ENCODE data around the gene SLC10A7. TPM values are rescaled to one million over a fixed set of nuclear protein-coding genes. Genes with fewer than 3 reads are reported as not detected.

SLC10A7 gene
- total RNA-seq, 3 donors from 2014 or later, result 11.6 to 14.4 (median 13.0) TPM

GRCh38 chr4:146311238-146311970, 210.3 kb downstream of the SLC10A7 start:
- peaks cover 6% of the 10 kb centered on the region for H3K36me3 Mint-ChIP-seq (ENCODE audit: insufficient read depth)
- H3K27me3 Mint-ChIP-seq (ENCODE audit: low read depth), result no peaks in the 10 kb centered on the region
- H3K9me3 Mint-ChIP-seq, result no peaks in the 10 kb centered on the region
- no peak for DNase-seq
- no peak overlapping the region for H3K4me3 Mint-ChIP-seq
- no peaks in the 10 kb centered on the region for H3K4me1 Mint-ChIP-seq (ENCODE audit: low read depth)
- no peak for ATAC-seq

- no peaks in the 10 kb centered on the region for H3K4me1 Mint-ChIP-seq (ENCODE audit: low read depth)
- H3K27me3 Mint-ChIP-seq (ENCODE audit: low read depth), result no peaks in the 10 kb centered on the region
- no peak for DNase-seq
- no peak for ATAC-seq
- H3K4me3 Mint-ChIP-seq, result no peak overlapping the region
- H3K36me3 Mint-ChIP-seq (ENCODE audit: insufficient read depth), result peaks cover 7% of the 10 kb centered on the region
- H3K9me3 Mint-ChIP-seq, result no peaks in the 10 kb centered on the region
These were observed 211.3 kb downstream of the SLC10A7 start for GRCh38 chr4:146310319-146311021.

- no peaks in the 10 kb centered on the region for H3K27me3 Mint-ChIP-seq (ENCODE audit: low read depth)
- no peaks in the 10 kb centered on the region for H3K4me1 Mint-ChIP-seq (ENCODE audit: low read depth)
- H3K4me3 Mint-ChIP-seq, result no peak overlapping the region
- DNase-seq, result no peak
- no peaks in the 10 kb centered on the region for H3K9me3 Mint-ChIP-seq
- peaks cover 12% of the 10 kb centered on the region for H3K36me3 Mint-ChIP-seq (ENCODE audit: insufficient read depth)
- ATAC-seq, result no peak
These were observed 212.8 kb downstream of the SLC10A7 start for GRCh38 chr4:146308951-146309350.

GRCh38 chr4:146302822-146303221, 218.9 kb downstream of the SLC10A7 start:
- Mint-ChIP-seq H3K4me3 (no peak overlapping the region), H3K9me3 (no peaks in the 10 kb centered on the region), H3K27me3 (ENCODE audit: low read depth) (no peaks in the 10 kb centered on the region), H3K4me1 (ENCODE audit: low read depth) (no peaks in the 10 kb centered on the region), H3K36me3 (ENCODE audit: insufficient read depth) (peaks cover 28% of the 10 kb centered on the region)
- ATAC-seq, result no peak
- DNase-seq, result no peak

GRCh38 chr4:146299607-146300006, 222.1 kb downstream of the SLC10A7 start:
- H3K4me3 Mint-ChIP-seq, result no peak overlapping the region
- H3K4me1 Mint-ChIP-seq (ENCODE audit: low read depth), result no peaks in the 10 kb centered on the region
- DNase-seq (no peak), ATAC-seq (no peak)
- H3K9me3 Mint-ChIP-seq, result no peaks in the 10 kb centered on the region
- no peaks in the 10 kb centered on the region for H3K27me3 Mint-ChIP-seq (ENCODE audit: low read depth)
- H3K36me3 Mint-ChIP-seq (ENCODE audit: insufficient read depth), result peaks cover 25% of the 10 kb centered on the region

- DNase-seq (no peak), ATAC-seq (no peak)
- Mint-ChIP-seq H3K4me3 (no peak overlapping the region), H3K4me1 (ENCODE audit: low read depth) (no peaks in the 10 kb centered on the region), H3K9me3 (no peaks in the 10 kb centered on the region), H3K36me3 (ENCODE audit: insufficient read depth) (peaks cover 36% of the 10 kb centered on the region), H3K27me3 (ENCODE audit: low read depth) (no peaks in the 10 kb centered on the region)
These were observed 227.0 kb downstream of the SLC10A7 start for GRCh38 chr4:146294776-146295175.

GRCh38 chr4:146292508-146292907, 229.2 kb downstream of the SLC10A7 start:
- no peak for ATAC-seq
- Mint-ChIP-seq H3K27me3 (ENCODE audit: low read depth) (no peaks in the 10 kb centered on the region), H3K9me3 (no peaks in the 10 kb centered on the region), H3K36me3 (ENCODE audit: insufficient read depth) (peaks cover 33% of the 10 kb centered on the region), H3K4me1 (ENCODE audit: low read depth) (no peaks in the 10 kb centered on the region), H3K4me3 (no peak overlapping the region)
- no peak for DNase-seq

- no peak for ATAC-seq
These were observed 230.4 kb downstream of the SLC10A7 start for GRCh38 chr4:146291313-146291712.

GRCh38 chr4:146288193-146288592, 233.5 kb downstream of the SLC10A7 start:
- Mint-ChIP-seq H3K9me3 (no peaks in the 10 kb centered on the region), H3K4me1 (ENCODE audit: low read depth) (no peaks in the 10 kb centered on the region), H3K4me3 (no peak overlapping the region), H3K27me3 (ENCODE audit: low read depth) (no peaks in the 10 kb centered on the region), H3K36me3 (ENCODE audit: insufficient read depth) (peaks cover 23% of the 10 kb centered on the region)
- DNase-seq (no peak), ATAC-seq (no peak)

More at GRCh38 chr4:146291313-146291712, 230.4 kb downstream of the SLC10A7 start:
- no peaks in the 10 kb centered on the region for H3K4me1 Mint-ChIP-seq (ENCODE audit: low read depth)
- H3K9me3 Mint-ChIP-seq, result no peaks in the 10 kb centered on the region
- H3K36me3 Mint-ChIP-seq (ENCODE audit: insufficient read depth), result peaks cover 33% of the 10 kb centered on the region
- no peak for DNase-seq
- H3K4me3 Mint-ChIP-seq, result no peak overlapping the region
- no peaks in the 10 kb centered on the region for H3K27me3 Mint-ChIP-seq (ENCODE audit: low read depth)

- Mint-ChIP-seq H3K4me3 (no peak overlapping the region), H3K9me3 (no peaks in the 10 kb centered on the region), H3K27me3 (ENCODE audit: low read depth) (no peaks in the 10 kb centered on the region), H3K4me1 (ENCODE audit: low read depth) (no peaks in the 10 kb centered on the region), H3K36me3 (ENCODE audit: insufficient read depth) (peaks cover 12% of the 10 kb centered on the region)
- DNase-seq (no peak), ATAC-seq (no peak)
These were observed 236.7 kb downstream of the SLC10A7 start for GRCh38 chr4:146285037-146285436.

- no peaks in the 10 kb centered on the region for H3K9me3 Mint-ChIP-seq
- DNase-seq (no peak), ATAC-seq (no peak)
- H3K27me3 Mint-ChIP-seq (ENCODE audit: low read depth), result no peaks in the 10 kb centered on the region
- H3K4me3 Mint-ChIP-seq, result no peak overlapping the region
- H3K36me3 Mint-ChIP-seq (ENCODE audit: insufficient read depth), result peaks cover 16% of the 10 kb centered on the region
- H3K4me1 Mint-ChIP-seq (ENCODE audit: low read depth), result no peaks in the 10 kb centered on the region
These were observed 237.7 kb downstream of the SLC10A7 start for GRCh38 chr4:146283758-146284651.

- ATAC-seq (no peak), DNase-seq (no peak)
- Mint-ChIP-seq H3K9me3 (no peaks in the 10 kb centered on the region), H3K36me3 (ENCODE audit: insufficient read depth) (peaks cover 12% of the 10 kb centered on the region), H3K4me3 (no peak overlapping the region), H3K4me1 (ENCODE audit: low read depth) (no peaks in the 10 kb centered on the region), H3K27me3 (ENCODE audit: low read depth) (no peaks in the 10 kb centered on the region)
These were observed 239.1 kb downstream of the SLC10A7 start for GRCh38 chr4:146282657-146283056.

- DNase-seq, result no peak
- Mint-ChIP-seq H3K4me3 (no peak overlapping the region), H3K27me3 (ENCODE audit: low read depth) (no peaks in the 10 kb centered on the region), H3K36me3 (ENCODE audit: insufficient read depth) (peaks cover 13% of the 10 kb centered on the region), H3K4me1 (ENCODE audit: low read depth) (no peaks in the 10 kb centered on the region), H3K9me3 (no peaks in the 10 kb centered on the region)
- ATAC-seq, result no peak
These were observed 242.8 kb downstream of the SLC10A7 start for GRCh38 chr4:146278986-146279385.

- peaks cover 17% of the 10 kb centered on the region for H3K36me3 Mint-ChIP-seq (ENCODE audit: insufficient read depth)
These were observed 246.4 kb downstream of the SLC10A7 start for GRCh38 chr4:146275370-146275769.

More at GRCh38 chr4:146275370-146275769, 246.4 kb downstream of the SLC10A7 start:
- H3K9me3 Mint-ChIP-seq, result no peaks in the 10 kb centered on the region
- no peak overlapping the region for H3K4me3 Mint-ChIP-seq
- DNase-seq, result no peak
- ATAC-seq, result no peak
- no peaks in the 10 kb centered on the region for H3K27me3 Mint-ChIP-seq (ENCODE audit: low read depth)
- H3K4me1 Mint-ChIP-seq (ENCODE audit: low read depth), result no peaks in the 10 kb centered on the region

Data from activated T-cell treated with anti-CD3 and anti-CD28 coated beads, Interleukin-2, amount 50 U/mL, for 4 hours (primary cell).